HG02852 (cell line): ENCODE results near the gene RAB8B.

Experiments used
- ATAC-seq: cut with Tn5 transposase; IDR thresholded peaks from one replicate; pipeline ENCODE4 v1.9.1; 2021; ENCODE audit warnings: mild to moderate bottlenecking, moderate library complexity; ENCODE audit not compliant: unreplicated experiment

Gene RAB8B

DNA sequence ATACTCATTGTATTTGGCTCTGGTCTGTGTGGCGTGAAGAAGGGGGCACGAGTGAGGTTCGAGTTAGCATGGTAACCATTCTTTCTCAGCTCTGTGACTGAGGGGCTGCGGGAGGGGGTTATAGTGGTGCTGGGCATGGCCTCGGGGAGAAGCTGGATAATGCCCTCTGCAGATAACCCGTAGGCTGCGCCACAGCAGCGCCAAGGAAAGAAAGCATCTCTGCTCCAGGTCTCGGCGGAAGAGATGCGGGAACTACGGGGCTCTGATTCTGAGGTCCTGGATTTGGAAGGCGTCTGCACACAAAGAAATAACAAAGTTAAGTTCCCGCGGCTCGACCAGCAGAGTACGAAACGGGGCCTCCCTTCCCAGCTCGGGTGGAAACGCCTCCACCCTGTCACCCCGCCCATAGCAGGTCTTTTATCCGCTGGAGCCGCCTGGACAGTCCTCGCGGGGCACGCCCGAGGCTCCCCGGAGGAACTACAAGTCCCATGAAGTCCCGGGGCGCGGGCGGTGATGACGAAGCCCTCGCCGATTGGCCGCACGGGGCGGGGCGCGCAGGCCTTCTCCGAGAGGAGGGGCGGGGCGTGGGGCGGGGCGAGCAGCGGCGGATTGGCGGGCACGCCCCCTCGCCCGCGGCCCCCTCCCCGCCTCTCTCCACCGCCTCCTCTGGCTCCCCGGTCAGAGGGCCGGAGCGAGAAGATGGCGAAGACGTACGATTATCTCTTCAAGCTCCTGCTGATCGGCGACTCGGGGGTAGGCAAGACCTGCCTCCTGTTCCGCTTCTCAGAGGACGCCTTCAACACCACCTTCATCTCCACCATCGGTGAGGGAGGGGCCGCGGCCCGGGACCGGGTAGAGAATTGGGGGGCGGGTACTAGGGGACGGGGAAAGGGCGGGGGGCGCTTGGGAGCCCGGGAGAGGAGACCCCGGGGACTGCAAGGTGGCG, at the start of gene RAB8B:
Gene RAB8B (plus strand): TSS at position 681 of the 946 bp plus-strand sequence. CDS start 19 bp downstream, at position 700.
- peak; percentile 77 for ATAC-seq

DNA sequence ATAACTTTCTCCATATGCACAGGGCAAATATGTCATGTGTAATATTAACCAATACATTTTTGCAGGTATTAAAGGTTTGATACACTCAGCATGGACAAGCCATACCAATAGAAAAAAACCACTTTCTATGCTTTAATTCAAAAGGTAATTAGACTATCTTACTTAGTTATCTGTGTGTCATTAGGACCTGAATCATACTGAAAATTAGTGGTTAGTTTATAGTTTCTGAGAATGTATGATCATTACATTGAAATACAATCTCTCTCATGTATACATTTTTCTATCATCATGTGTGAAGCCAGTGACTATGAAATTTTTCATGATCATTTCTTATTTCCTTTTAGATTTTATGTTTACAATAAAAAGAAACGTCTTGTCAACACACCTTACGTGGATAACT, 48.5 kb upstream of the RAB8B start:
- no peak for ATAC-seq

DNA sequence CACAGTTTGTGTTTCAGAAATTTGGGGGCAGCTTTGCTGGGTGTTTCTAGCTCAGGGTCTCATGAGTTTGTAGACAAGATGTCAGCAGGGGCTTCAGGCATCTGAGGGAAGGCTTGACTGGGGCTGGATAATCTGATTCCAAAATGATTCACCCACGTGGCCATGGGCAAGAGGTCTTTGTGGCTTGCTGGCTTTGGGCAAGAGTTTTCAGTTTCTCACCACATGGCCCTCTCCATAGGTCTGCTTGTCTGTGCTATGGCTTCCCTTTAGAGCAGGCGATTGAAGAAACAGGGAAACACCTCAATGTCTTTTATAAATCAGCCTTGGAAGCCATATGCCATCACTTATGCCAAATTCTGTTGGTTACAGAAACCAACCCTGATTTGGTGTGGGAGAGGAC, 44.0 kb upstream of the RAB8B start:
- no peak for ATAC-seq

DNA sequence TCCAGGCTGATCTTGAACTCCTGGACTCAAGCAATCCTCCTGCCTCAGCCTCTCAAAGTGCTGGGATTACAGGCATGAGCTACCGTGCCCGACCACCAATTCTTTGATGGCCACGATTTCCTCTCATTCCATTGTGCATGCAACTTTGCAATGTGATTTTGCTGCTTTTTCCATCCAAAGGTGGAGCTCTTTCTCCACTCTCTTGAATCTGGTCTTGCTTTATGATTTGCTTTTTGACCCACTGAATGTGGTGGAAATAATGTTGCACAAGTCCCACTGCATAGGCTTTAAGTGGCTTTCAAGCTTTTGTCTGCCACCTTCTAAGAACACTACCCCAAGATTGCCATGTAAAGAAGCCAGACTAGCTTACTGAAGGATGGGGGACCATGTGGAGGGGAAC, 42.7 kb upstream of the RAB8B start:
- ATAC-seq, result no peak

DNA sequence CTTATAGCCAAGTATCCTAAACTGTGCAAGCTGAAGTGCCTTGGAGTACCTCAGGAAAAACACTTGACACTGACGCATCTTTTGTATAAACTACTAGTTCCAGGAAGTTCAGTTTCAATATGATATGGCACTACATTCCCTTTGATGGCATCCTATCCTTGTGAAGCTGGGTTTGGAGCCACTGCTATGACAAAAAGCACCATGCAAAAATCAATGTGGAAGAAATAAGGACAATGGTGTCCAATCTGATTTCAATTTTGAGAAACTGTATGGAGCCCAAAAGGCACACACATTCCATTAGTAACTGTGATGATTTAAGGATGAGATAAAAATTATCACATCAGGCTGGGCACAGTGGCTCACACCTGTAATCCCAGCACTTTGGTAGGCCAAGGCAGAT, 37.7 kb upstream of the RAB8B start:
- ATAC-seq, result no peak

DNA sequence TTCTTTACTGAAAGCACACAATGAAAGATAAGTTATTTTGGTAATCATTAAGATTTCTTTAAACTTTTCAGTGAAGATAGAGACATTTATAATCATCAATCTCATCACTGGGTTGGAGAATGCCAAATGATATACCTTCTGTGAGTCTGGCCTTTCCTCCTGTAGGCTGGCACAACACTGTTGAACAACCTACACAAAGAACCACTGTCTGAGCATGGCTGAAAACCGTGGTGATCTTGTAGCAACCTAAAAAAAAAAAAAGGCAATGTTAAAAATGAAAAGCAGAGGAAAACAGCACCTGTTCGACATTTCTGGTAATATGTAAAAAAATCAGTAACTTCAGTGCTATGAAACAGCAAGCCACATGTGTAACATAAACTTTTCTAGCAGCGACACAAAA, 33.9 kb upstream of the RAB8B start:
- no peak for ATAC-seq

DNA sequence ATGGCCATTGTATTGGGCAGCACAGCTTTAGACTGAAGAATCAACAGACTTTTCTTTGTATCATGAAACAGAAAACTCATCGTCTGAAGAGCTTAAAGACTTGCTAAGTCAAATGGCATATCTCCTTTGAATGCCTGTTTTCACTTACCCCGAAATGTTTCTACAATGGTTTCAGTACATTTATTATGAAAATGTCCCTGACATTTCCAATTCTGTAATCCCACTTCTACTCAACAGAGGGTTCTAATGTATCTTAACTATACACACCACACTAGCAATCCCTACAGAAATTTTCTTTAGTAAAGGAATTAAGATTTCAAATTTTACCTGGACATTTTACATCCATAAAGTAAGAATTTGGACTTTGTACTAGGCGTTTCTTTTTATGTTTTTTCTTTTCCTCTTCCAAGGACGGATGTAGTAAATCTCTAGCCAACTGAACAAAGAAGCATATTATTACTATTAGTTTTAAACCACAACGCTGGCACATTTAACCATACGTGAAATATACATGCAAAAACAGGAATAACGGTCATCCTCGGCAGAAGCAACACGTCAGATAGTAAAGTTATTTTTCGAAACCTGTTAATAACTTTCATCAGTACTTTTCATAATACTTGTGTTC, 33.2 kb upstream of the RAB8B start:
- no peak for ATAC-seq

DNA sequence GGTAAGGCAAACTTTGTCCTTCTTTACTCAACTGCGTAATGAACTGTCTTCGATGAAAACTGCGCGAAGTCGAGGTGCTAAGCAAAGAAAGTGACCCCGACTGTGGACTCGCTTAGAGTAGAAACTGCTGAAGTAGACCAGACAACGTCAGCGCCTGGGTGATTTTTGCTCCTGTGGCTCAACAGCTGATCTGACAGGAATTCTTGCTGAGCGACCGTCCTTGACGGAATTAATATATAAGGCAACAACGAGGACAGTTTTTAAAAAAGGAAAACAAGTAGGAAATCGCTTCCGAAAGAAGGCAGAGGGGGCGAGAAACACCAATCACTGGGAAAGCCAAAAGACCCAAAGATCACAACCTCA, 32.7 kb upstream of the RAB8B start:
- peak; percentile 13 for ATAC-seq

DNA sequence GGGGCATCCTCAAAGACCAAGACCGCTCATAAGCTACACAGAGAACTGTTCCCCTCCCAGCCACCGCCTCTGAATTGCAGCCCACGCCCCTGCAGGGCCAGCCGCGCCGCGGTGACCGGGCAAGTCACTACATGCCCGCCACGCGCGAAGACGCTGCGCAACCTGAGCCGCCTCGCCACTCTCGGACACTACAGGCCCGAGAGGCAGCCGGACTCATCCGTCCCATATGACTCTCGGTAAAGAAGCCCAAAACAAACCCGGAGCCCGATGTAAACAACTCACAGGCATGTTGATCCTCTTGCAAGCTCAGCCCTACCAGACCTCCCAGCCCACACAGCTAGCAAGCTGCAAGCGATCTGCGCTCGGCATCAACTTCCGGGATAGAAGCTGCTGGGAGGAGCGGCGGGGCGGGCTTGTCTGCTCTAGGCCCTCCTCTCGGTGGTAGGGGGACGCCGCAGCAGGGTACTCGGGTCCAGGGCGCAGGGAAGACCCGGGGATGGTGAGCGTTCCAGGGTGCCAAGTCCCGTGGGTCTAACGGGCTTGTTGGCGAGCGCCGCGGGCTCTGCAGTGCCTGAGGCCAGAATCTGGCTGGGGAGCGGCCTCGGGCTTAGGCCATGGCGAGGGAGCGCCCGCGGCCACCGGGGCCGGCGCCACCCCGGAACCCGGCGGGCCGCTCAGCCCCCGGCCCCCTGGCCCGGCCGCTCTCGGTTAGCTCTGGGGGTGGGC, 32.1 kb upstream of the RAB8B start, which contains the start of gene RPS27L:
Gene RPS27L (minus strand): TSS at position 360 of the 726 bp plus-strand sequence. CDS start 72 bp downstream, at position 288.
- peak; percentile 92 for ATAC-seq

DNA sequence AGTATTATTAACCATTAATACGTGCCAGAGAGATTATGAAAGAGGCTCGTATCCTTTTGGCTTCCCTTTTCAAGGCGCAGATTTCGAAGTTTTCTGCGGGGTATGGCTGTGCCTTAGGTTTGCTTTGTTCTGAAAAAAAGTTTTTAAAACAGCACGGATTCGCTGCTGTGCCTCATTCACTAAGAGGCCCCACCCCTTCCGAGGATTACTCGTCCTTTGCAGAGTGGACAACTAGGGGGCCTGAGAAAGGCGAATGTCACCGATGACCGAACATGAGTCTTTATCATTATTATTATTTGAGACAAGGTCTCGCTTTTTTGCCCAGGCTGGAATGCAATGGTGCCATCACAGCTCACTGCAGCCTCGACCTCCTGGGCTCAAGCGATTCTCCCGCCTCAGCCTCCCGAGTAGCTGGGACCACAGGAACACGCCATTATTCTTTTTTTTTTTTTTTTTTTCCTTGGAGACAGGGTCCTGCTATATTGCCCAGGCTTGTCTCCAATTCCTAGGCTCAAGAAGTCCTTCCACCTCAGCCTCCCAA, 31.4 kb upstream of the RAB8B start:
- ATAC-seq, result peak; percentile 27

DNA sequence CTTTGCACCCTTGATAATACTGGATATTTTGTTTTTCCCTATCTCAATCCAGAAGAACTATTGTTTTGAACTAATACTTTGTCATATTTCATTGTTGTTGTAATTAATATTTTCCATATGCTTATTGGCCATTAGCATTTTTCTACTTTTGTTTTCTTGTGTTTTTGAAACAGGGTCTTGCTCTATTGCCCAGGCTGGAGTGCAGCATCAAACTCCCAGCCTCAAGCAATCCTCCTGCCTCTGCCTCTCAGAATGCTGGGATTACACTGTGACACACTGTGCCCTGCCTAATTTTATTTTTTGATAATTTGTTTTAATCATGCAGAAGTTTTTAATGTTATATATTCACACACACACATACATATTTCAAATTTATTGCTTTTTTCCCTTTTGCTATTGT, 28.8 kb upstream of the RAB8B start:
- no peak for ATAC-seq

DNA sequence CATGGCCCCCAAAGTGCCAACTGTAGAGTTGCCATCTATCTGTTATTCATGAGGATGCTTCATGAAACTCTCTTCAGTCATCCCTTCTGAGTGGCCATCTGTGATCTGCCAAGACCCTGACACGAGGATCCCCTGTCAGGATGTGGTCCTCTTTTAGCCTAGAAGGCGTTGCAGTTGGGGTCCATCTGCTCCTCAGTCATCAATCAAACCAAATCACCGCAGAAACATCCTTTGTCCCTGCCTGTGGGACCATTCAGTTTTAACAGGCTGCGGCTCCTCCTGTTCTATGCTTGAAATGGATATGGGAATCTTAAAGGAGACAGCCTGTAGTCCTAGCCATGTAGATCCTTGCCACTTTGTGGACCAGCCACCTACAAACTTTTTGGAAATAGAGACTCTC, 26.2 kb upstream of the RAB8B start:
- no peak for ATAC-seq

DNA sequence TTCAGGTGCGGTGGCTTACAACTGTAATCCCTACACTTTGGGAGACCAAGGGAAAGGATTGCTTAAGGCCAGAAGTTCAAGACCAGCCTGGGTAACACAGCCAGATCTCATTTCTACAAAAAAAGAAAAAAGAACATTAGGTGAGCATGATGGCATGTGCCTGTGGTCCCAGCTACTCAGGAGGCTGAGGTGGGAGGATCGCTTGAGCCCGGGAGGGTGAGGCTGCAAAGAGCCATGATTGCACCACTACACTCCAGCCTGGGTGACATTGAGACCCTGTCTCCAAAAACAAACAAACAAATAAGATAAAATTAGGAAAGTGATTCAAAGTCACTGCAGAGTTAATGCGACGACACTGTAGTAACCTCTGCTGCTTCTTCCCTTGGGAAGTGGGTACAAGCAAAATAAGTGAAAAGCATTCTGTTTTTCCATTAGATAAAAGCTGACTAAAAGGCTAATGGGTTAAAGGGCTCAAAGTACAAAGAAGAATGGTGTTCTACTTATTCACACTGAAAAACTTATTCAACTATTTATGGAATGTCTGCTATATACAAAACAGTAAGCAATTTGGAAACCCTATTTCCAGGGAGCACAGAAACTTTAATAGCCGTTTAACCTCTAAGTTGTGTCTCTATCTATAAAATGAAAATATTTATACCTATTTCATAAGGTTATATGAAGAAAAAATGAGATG, 24.1 kb upstream of the RAB8B start:
- no peak for ATAC-seq

DNA sequence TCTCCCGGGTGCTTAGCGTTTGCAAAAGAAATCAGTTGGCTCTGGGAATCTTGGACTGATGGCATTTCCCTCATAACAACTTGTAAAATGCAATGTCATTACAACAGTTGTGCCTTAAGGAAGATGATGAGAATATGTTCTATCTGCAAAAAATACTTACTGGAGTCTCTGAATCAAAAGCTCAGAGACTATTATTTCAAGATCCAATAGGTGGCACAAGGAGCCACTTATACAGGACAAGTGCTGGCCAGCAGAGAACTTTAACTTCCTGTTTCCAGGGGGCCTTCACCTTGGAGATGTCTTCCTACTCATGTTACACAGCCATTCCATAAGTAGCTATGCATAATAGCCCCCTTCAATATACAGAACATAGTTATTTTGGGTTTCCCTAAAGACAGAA, 23.2 kb upstream of the RAB8B start:
- no peak for ATAC-seq

DNA sequence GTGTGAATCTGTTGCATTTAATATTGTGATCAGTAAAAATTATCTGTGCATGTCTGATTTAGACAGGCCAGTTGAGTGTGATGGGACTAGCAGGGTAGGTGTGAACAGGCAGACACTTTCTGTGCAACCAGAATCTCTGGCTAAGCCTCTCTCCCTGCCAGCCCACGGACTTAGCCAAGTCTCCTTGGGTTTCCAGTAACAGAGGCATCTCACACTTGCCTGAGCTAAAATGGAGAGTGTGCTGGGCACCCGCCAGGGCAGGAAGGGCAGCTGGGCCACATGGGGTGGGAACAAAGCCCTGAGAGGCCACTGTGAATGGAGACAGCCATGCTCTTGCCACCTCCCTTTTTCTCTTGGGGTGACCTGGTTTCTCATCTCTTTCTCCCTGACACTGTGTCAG, 19.6 kb upstream of the RAB8B start:
- ATAC-seq, result no peak

DNA sequence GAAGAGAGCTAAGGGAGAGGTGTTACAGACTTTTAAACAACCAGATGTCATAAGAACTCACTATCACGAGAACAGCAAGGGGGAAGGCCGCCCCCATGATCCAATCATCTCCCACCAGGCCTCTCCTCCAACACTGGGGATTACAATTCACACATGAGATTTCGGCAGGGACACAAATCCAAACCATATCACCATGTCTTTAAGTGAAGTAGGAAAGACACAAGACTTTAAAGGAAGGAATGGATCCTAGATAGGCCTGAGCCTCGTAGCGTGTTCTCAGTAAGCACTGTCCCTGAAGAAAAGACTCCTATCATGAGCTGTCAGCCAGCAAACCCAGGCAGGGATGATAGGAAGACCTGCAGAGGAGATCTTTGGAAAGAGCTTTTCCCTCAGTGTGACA, 17.0 kb upstream of the RAB8B start:
- ATAC-seq, result no peak

DNA sequence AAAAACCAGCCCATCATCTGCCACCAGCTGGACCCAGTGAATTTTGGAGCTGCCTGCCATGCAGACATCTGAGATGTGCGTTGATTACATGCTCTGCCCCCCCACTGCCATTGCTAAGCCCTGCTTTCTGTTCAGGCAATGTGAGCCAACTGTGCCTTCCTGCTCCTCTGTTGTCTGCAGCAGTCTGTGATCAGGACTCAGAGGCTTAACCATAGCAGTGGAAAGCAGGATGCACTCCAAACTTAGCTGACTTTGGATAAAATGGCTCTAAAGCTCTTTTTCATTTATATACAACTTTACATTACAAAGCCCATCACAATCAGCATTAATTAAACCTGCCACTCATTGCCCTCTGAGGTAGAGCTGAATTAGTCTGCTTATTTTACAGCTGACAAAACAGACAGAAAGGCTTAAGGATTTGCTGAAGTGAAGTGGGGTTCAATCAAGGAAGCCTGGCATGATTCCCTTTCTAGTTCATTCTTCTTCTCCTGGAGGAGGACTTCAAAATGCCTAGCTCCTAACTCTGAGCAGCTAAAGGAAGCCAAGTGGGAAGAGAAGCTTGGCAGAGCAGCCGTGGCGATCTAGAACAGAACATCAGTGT, 16.5 kb upstream of the RAB8B start:
- no peak for ATAC-seq

DNA sequence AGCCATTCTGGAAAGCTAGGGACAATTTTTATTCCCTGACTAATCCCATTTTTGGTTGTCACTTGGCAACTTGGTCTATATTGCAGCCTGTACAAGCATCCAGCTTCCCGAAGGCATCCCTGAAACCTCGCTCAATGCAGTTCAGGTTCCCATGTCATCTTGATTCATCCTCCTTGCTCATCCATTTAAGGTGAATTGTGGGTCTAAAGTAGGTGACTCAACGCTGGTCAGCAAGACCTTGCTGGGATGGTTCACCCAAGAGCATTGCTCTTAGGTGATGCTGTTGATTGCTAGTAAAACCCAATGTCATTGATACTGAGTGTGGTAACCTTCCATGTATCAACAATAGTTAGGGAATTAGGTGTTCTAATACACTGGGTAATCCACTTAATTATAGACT, 13.1 kb upstream of the RAB8B start:
- no peak for ATAC-seq

DNA sequence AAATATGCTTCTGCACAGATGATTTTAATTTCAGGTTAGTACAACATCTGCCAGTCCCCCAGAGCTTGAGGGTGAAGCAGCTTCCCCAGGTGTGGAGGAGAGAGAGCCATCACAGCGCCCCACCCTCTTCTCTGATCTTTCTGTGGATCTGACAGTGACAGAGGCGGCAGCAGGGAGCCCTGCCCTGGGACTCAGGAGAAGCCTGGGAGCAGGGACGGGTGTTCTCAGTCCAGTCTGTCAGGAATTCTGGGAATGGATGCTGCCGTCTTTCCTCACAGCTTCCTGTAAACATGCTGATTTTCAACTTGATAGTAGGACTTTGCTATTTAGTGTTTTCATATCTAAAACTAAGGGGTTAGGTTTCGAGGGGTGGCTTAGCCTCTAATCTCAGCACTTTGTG, 11.4 kb upstream of the RAB8B start:
- no peak for ATAC-seq

DNA sequence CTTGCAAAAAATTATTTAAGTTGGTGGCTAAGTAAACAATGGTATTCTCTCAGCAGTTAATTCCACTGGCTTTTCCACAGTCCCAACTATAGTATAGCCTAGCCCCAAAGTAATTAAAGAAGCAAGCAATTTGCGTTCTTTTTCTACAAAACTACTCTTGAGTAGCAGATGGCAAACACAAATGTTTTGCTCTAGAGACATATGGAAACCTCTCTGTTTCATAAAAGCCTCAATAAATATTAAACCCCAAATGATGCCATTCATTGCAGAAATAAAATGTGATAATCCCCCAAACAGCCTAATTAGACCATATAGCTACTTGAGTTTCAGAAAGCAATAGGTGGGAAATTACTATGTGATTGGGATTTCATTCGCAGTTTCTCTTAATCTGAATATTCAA, 8.7 kb upstream of the RAB8B start:
- no peak for ATAC-seq
